ENCODE measurements around the gene HEPN1. TPM values are rescaled to one million over a fixed set of nuclear protein-coding genes. Genes with fewer than 3 reads are reported as not detected.

HEPN1 gene
- total and polyA plus RNA-seq, 2 experiments from 2014 or later = not detected

DNA sequence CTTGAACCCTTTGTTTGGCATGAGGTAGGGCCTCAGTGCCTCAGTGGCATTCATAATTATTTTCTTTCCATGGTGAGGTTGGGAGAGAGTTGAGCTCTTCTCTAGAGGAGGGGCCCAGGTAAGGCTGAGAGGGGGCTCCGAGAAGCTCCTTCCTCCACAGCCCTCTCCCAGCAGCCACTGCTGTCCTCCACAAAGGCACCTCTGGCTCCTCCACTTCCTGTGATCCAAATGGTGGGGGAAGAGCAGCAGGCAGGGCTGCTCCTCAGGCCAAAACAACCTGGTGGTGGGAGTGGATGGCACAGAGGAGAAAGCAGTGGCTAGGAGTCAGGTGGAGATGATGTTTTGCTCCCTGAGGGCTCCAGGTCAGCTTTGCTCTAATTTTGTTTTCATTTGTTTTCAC, 34.7 kb upstream of the HEPN1 start:
- Mint-ChIP-seq H3K36me3 (ENCODE audit: low read depth) (no peaks in the 10 kb centered on the region), H3K27ac (no peak overlapping the region), H3K4me1 (no peaks in the 10 kb centered on the region; the same call in none of the 3 replicates), H3K9me3 (no peaks in the 10 kb centered on the region; the same call in 2 of the 3 replicates), H3K27me3 (ENCODE audit: insufficient read depth, low read depth, poor library complexity) (peaks cover 13% of the 10 kb centered on the region), H3K4me3 (no peak overlapping the region)
- H3K27ac ChIP-seq (ENCODE audit: low read depth) = no peak overlapping the region
- no peak overlapping the region for H2AFZ ChIP-seq
- peaks cover 5% of the 10 kb centered on the region; the same call in 1 of the 2 replicates for H3K9me2 ChIP-seq (ENCODE audit: insufficient read depth)
- no peak for DNase-seq (ENCODE audit: low spot score)
- no peaks in the 10 kb centered on the region for H4K20me1 ChIP-seq (replicated peaks; ENCODE audit: insufficient read depth)
- TF ChIP-seq, protein P1, sequence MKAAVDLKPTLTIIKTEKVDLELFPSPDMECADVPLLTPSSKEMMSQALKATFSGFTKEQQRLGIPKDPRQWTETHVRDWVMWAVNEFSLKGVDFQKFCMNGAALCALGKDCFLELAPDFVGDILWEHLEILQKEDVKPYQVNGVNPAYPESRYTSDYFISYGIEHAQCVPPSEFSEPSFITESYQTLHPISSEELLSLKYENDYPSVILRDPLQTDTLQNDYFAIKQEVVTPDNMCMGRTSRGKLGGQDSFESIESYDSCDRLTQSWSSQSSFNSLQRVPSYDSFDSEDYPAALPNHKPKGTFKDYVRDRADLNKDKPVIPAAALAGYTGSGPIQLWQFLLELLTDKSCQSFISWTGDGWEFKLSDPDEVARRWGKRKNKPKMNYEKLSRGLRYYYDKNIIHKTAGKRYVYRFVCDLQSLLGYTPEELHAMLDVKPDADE (IDR thresholded peaks at IDR 0.05) = no peak
- TF ChIP-seq STAT1 (IDR thresholded peaks at IDR 0.05; ENCODE audit: unreplicated experiment) (no peak), CREB1 (CRISPR knock-in tag; IDR thresholded peaks at IDR 0.05; ENCODE audit: low read depth) (no peak), ZNF331 (CRISPR knock-in tag; IDR thresholded peaks at IDR 0.05; ENCODE audit: low read depth) (no peak), EZH2 (IDR thresholded peaks at IDR 0.05; ENCODE audit: low read depth, unreplicated experiment) (no peak), POLR2AphosphoS5 (IDR thresholded peaks at IDR 0.05; ENCODE audit: low read depth) (no peak), EZH2phosphoT487 (IDR thresholded peaks at IDR 0.05; ENCODE audit: unreplicated experiment) (no peak), ZNF114 (CRISPR knock-in tag; IDR thresholded peaks at IDR 0.05) (no peak), JUNB (IDR thresholded peaks at IDR 0.05; ENCODE audit: unreplicated experiment) (no peak), NANOG (IDR thresholded peaks at IDR 0.05; ENCODE audit: borderline replicate concordance) (no peak)
- TF ChIP-seq, protein P2, sequence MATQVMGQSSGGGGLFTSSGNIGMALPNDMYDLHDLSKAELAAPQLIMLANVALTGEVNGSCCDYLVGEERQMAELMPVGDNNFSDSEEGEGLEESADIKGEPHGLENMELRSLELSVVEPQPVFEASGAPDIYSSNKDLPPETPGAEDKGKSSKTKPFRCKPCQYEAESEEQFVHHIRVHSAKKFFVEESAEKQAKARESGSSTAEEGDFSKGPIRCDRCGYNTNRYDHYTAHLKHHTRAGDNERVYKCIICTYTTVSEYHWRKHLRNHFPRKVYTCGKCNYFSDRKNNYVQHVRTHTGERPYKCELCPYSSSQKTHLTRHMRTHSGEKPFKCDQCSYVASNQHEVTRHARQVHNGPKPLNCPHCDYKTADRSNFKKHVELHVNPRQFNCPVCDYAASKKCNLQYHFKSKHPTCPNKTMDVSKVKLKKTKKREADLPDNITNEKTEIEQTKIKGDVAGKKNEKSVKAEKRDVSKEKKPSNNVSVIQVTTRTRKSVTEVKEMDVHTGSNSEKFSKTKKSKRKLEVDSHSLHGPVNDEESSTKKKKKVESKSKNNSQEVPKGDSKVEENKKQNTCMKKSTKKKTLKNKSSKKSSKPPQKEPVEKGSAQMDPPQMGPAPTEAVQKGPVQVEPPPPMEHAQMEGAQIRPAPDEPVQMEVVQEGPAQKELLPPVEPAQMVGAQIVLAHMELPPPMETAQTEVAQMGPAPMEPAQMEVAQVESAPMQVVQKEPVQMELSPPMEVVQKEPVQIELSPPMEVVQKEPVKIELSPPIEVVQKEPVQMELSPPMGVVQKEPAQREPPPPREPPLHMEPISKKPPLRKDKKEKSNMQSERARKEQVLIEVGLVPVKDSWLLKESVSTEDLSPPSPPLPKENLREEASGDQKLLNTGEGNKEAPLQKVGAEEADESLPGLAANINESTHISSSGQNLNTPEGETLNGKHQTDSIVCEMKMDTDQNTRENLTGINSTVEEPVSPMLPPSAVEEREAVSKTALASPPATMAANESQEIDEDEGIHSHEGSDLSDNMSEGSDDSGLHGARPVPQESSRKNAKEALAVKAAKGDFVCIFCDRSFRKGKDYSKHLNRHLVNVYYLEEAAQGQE (IDR thresholded peaks at IDR 0.05; ENCODE audit: unreplicated experiment) = no peak
- TF ChIP-seq, protein P3, sequence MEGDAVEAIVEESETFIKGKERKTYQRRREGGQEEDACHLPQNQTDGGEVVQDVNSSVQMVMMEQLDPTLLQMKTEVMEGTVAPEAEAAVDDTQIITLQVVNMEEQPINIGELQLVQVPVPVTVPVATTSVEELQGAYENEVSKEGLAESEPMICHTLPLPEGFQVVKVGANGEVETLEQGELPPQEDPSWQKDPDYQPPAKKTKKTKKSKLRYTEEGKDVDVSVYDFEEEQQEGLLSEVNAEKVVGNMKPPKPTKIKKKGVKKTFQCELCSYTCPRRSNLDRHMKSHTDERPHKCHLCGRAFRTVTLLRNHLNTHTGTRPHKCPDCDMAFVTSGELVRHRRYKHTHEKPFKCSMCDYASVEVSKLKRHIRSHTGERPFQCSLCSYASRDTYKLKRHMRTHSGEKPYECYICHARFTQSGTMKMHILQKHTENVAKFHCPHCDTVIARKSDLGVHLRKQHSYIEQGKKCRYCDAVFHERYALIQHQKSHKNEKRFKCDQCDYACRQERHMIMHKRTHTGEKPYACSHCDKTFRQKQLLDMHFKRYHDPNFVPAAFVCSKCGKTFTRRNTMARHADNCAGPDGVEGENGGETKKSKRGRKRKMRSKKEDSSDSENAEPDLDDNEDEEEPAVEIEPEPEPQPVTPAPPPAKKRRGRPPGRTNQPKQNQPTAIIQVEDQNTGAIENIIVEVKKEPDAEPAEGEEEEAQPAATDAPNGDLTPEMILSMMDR (conservative IDR thresholded peaks at IDR 0.05; ENCODE audit: low read depth in 2 of 2) = no peak
- TF ChIP-seq, protein P4, sequence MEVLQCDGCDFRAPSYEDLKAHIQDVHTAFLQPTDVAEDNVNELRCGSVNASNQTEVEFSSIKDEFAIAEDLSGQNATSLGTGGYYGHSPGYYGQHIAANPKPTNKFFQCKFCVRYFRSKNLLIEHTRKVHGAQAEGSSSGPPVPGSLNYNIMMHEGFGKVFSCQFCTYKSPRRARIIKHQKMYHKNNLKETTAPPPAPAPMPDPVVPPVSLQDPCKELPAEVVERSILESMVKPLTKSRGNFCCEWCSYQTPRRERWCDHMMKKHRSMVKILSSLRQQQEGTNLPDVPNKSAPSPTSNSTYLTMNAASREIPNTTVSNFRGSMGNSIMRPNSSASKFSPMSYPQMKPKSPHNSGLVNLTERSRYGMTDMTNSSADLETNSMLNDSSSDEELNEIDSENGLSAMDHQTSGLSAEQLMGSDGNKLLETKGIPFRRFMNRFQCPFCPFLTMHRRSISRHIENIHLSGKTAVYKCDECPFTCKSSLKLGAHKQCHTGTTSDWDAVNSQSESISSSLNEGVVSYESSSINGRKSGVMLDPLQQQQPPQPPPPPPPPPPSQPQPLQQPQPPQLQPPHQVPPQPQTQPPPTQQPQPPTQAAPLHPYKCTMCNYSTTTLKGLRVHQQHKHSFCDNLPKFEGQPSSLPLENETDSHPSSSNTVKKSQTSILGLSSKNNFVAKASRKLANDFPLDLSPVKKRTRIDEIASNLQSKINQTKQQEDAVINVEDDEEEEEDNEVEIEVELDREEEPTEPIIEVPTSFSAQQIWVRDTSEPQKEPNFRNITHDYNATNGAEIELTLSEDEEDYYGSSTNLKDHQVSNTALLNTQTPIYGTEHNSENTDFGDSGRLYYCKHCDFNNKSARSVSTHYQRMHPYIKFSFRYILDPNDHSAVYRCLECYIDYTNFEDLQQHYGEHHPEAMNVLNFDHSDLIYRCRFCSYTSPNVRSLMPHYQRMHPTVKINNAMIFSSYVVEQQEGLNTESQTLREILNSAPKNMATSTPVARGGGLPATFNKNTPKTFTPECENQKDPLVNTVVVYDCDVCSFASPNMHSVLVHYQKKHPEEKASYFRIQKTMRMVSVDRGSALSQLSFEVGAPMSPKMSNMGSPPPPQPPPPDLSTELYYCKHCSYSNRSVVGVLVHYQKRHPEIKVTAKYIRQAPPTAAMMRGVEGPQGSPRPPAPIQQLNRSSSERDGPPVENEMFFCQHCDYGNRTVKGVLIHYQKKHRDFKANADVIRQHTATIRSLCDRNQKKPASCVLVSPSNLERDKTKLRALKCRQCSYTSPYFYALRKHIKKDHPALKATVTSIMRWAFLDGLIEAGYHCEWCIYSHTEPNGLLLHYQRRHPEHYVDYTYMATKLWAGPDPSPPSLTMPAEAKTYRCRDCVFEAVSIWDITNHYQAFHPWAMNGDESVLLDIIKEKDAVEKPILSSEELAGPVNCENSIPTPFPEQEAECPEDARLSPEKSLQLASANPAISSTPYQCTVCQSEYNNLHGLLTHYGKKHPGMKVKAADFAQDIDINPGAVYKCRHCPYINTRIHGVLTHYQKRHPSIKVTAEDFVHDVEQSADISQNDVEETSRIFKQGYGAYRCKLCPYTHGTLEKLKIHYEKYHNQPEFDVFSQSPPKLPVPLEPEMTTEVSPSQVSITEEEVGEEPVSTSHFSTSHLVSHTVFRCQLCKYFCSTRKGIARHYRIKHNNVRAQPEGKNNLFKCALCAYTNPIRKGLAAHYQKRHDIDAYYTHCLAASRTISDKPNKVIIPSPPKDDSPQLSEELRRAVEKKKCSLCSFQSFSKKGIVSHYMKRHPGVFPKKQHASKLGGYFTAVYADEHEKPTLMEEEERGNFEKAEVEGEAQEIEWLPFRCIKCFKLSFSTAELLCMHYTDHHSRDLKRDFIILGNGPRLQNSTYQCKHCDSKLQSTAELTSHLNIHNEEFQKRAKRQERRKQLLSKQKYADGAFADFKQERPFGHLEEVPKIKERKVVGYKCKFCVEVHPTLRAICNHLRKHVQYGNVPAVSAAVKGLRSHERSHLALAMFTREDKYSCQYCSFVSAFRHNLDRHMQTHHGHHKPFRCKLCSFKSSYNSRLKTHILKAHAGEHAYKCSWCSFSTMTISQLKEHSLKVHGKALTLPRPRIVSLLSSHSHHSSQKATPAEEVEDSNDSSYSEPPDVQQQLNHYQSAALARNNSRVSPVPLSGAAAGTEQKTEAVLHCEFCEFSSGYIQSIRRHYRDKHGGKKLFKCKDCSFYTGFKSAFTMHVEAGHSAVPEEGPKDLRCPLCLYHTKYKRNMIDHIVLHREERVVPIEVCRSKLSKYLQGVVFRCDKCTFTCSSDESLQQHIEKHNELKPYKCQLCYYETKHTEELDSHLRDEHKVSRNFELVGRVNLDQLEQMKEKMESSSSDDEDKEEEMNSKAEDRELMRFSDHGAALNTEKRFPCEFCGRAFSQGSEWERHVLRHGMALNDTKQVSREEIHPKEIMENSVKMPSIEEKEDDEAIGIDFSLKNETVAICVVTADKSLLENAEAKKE (CRISPR knock-in tag; IDR thresholded peaks at IDR 0.05) = no peak
- no peaks in the 10 kb centered on the region for H3F3A ChIP-seq (replicated peaks; ENCODE audit: low read depth)
- H3K4me2 ChIP-seq = no peak overlapping the region
- H3K4me3 ChIP-seq = no peak overlapping the region
- ATAC-seq = no peak
- H3K36me3 ChIP-seq (ENCODE audit: insufficient read depth) = no peaks in the 10 kb centered on the region
- H3K27me3 ChIP-seq (ENCODE audit: insufficient read depth) = 0 out of 2 replicates have a peak, but pooled peaks cover 8% of the 10 kb centered on the region
- H3K79me2 ChIP-seq (replicated peaks; ENCODE audit: insufficient read depth) = no peaks in the 10 kb centered on the region
- no peaks in the 10 kb centered on the region for H3K4me1 ChIP-seq (ENCODE audit: insufficient read depth)

All from GM23338 (cell line).